HG03196 (cell line): ENCODE measurements around the gene BPIFB4.
"Not testable (repeated sequence)": the region's sequence is repeated elsewhere in the genome, so short reads cannot be mapped to it uniquely, and the experiment has no call there.

Experiments
- ATAC-seq: cut with Tn5 transposase; IDR thresholded peaks from one replicate; pipeline ENCODE4 v1.9.1; 2021; ENCODE audit not compliant: unreplicated experiment

Gene BPIFB4

DNA sequence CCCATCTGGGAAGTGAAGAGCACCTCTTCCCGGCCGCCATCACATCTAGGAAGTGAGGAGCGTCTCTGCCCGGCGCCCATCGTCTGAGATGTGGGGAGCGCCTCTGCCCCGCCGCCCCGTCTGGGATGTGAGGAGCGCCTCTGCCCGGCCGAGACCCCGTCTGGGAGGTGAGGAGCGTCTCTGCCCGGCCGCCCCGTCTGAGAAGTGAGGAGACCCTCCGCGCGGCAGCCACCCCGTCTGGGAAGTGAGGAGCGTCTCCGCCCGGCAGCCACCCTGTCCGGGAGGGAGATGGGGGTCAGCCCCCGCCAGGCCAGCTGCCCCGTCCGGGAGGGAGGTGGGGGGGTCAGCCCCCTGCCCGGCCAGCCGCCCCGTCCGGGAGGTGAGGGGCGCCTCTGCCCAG lies 36.1 kb downstream of the BPIFB4 start:
- ATAC-seq: not testable (repeated sequence)

DNA sequence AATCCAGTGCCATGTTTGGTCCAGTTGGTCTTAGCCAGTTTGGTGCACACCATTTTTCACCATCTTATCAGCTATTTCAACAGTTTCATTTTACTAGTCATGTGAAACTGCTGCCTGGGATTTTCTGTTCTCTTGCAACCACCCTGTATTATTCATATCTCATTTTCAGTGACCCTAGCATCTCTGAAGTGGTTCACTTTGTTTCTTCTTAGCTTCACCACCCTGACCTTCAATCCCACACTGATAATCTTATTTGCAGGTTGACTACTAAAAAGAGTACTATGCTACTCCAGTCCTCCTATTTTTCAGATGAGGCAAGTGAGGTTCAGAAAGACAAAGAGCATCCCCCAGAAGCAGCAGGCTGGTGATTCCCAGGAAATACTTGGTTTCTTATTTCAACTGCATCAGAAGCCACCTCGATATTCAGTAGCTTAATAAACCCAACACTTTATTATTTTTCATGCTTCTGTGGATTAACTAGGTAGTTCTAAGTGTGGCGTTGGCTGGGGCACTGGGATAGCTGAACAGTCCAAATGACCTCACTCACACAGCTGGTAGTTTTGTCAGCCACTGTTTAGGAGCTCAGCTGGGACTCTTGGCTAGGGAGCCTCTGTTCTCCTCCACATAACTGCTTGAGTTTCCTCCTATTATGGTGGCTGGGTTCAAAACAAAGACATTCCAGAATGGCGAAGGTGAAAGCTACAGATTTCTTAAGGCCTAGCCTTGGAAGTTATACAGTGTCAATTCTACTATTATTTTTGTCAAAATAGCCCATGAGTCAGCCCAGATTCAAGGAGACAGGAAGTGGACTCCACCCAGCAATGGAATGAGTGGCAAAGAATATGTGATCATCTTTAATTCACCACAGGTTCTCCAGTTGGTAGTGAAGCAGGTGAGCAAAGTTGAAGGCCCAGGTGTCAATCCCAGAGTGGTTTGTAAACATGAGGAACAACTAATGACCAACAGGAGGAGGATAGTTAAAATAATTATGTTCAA lies 40.6 kb downstream of the BPIFB4 start:
- no peak for ATAC-seq

DNA sequence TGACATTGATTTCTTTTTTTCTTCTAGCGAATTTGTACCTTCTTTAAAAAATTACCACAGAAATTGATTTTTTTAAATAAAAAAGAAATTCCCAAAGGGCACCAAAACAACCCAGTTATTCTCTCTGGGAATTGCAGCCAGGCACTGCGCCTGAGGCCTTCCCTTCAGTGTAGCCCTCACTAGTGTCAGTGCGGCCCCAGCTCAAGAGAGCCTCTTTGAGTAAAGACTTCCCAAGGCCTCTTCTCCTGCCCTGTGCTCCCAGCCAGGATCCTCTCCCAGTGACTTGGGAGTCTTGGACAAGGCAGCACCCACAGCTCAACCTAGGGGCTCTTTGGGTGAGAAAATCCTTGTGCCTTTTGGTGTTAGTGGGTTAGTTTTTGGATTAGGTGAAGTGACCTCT lies 41.5 kb downstream of the BPIFB4 start:
- ATAC-seq: no peak

DNA sequence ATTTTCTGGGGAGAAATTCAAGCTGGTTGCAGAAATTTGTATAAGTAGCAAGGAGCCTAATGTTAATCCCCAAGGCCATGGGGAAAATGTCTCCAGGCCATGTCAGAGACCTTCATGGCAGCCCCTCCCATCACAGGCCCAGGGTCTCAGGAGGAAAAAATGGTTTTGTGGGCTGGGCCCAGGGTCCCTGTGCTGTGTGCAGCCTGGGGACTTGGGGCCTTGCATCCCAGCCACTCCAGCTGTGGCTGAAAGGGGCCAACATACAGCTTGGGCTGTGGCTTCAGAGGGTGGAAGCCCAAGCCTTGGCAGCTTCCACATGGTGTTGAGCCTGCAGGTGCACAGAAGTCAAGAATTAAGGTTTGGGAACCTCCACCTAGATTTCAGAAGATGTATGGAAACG lies 42.9 kb downstream of the BPIFB4 start:
- ATAC-seq: not testable (repeated sequence)

DNA sequence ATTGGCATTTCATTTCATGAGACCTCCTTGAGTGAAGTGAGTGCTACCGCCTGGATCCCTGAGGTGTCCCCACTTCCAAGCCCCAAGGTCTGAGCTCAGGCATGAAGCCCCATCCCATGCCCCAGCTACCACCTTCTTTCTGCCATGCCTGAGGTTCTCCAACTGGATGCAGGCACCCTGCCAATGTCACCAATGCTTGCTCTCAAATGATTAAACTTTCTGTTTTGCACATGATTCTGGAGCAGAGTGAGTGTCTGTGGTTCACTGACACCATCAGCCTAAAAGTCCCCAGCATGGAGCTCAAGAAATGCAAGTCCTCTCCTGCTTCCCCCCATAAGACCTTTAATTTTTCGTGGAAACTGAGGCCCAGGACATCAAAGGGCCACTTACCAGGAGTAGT lies 44.8 kb downstream of the BPIFB4 start:
- ATAC-seq: no peak

DNA sequence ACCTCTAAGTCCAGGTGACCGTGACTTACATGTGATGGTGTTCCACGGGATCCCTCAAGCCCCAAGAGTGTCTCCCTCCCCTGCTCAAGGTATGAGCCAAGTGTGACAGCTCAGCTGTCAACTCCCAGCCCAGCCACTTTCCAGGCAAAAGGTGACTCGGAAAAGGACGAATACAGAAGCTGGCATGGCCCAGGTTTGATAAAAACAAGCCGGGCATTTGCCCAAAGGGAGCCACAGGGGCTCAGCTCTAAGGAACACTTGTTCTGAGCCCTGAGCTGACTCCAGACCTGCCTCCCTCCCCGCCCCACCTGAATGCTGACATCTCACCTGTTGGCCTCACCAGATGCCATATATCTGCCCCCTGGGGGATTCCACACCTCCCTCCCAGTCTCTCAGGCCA lies 45.6 kb downstream of the BPIFB4 start:
- ATAC-seq: no peak

DNA sequence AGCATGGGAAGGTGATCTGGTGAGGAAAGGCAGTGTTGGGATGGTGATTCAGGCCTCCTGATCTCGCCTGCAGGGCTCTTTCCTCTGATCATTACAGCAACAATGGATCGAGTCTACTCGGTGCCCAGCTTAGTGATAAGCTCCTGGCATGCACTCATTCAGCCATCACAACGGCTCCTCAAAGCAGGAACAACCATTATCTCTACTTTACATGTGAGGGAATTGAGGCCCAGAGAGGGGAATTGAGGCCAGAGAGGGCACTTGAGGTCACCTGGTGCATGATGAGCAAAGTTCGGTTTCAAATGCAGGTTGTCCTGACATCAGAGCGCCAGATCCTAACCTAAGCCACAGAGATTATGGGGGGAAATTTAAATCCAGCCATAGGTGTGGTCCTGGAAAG lies 46.5 kb downstream of the BPIFB4 start:
- ATAC-seq: no peak

DNA sequence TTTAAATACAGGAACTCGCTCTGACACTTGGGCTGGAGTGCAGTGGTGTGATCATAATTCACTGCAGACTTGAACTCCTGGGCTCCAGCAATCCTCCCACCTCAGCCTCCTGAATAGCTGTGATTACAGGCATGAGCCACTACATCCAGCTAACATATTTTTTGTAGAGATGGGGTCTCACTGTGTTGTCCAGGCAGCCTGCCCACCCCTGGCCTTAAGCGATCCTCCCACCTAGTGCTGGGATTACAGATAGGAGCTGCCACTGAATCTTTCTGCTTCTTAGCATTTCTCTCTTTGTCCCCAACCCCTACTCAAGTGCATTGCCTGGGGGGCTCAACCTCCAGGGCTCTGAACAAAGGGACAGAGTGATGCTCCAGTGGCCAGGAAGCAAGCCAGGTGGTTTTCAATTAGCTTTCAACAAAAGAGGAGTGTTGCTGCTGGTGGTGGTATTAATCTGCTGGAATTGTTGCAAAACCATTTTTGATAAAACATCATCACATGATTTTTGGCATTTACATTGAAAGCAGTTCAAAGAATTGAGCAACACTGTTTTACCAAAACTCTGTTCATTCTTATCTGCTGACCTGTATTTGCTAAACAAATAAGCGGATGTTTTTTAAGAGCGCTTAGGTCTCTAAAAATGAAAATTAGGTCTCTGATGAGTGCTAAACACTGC lies 48.1 kb downstream of the BPIFB4 start:
- no peak for ATAC-seq

DNA sequence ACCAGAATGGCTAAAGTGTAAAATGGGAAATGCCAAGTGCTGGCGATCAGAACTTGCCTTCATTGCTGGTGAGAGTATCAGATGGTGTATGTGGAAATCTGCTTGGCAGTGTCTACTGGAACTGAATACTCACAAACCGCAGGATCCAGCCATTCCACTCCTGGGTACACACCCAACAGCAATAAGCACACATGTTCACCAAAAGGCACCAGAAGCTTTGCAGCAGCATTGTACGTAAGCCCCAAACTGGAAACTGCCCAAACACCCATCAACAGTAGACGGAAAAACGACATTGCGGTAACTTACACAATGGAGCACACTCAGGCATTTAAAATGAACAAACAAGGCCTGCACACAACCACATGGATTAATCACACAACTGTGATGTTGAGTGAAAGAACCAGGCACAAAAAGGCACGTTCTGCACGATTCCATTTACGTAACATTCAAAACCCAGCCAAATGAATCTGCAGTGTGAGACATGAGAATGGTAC lies 51.2 kb downstream of the BPIFB4 start:
- no peak for ATAC-seq

DNA sequence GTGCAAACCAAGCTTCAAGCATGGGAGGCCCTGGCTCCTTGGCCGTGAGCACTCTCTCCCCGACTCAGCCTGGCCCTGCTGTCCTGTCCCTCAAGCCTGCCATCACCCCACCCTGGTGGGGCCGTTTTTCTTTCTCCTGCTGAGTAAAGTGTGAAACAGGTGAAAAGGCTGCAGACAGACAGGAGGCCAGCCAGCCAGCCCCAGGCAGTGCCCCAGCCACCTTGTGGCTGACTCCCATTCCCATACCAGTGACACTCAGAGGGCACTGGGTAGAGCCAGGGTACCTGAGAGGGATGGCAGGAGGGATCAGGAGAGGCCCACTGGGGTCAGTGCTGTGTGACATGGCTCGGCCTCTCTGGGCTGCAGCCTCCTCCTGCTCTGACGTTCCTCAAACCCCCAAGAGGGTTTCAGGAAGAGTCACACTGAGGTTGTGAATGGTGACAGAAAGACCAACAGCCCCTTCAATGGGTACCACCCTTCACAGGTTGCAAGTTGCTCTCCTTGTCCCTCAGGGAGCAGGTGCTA lies 52.6 kb downstream of the BPIFB4 start:
- ATAC-seq: no peak

DNA sequence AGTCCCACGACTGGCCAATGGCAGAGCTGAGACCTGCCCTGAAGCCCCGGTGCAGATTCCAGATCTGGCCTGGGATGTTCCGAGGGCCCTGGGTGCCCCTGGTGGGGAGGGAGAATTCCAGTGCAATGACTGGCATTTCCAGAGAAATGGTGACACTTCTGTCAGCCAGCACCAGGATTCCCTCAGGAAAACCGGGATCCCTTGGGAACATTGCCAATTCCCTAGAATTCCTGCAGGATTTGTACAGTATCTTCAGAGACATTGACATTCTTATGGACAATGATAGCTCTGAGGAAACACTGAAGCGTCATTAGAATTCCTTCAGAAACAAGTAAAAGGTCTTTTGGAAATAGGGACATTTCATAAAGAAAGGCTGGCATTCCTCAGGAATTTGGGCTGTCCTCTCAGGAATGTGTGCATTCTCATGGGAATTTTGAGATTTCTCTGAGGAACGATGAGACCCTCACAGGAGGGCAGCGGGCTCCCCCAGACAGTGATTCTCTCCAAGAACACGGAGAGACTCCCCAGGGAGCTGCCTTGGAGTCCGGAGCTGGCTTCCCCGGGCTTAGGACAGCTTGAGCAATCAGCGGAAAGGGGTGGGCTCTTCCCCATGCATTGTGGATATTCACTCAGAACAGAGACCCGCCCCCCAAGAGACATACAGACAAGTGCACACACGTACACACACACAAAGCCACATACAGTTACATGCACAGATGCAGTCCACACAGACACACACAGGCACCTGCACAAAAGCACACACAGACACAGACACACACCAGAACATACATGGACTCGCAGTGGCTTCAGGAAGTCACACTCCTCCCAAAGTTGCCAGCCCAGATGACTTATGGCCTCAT lies 53.3 kb downstream of the BPIFB4 start:
- no peak for ATAC-seq

DNA sequence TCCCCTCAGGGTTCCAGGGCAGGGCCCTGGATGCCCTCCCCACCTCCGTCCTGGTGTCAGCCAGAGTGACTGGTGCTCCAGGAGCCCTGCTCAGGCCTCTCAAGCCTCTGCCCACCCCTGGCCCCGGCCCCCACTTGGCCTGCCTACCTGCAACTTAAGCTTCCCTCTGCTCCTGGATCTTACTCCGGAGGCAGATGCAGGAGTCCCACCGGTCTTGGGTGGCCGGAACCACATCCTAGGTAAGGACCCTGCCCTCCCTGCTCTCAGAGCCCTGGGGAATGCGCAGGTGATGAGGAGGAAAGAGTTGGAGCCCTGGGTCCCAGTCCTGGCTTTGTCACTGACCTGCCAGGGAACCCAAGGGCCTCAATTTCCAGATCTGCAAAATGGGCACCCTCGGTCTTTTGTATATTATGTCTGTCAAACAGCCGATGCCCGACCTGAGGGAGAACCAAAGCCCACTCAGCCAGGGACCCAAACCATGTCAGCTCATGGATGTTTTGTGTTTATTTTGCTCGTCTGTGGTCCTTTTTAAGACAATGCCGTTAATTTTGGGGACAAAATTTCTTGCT lies 54.0 kb downstream of the BPIFB4 start:
- no peak for ATAC-seq

DNA sequence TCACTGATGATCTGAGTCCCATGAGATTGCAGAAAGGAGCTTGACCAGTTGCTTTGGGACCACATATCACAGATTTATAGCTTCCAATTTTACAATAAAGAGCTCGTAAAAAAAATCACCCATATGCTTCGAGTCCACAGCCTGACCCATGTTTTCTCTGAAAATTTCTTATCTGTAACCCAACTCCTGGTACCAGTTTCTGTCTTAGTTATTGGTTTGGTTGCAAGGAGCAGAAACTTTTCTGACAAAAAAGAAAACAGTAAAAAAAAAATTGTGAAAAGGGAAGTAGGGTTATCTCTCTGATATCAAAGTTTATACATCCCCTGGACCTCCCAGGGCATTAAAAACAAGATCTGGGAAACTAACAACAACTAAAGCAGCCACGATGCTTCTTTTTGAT lies 57.8 kb downstream of the BPIFB4 start:
- no peak for ATAC-seq

DNA sequence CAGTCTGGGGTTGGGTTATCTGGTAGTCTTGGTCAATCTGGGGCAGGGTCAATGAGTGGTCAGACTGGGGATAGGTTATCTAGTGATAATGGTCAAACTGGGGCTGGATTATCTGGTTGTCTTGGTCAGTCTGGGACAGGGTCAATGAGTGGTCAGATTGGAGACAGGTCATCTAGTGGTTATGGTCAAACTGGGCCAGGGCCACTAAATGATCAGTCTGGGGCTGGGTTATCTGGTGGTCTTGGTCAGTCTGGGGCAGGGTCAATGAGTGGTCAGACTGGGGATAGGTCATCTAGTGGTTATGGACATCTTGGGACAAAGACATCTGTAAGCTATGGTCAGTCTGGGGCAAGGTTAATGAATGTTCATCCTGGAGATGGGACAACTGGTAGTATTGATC lies 60.0 kb downstream of the BPIFB4 start:
- no peak for ATAC-seq

DNA sequence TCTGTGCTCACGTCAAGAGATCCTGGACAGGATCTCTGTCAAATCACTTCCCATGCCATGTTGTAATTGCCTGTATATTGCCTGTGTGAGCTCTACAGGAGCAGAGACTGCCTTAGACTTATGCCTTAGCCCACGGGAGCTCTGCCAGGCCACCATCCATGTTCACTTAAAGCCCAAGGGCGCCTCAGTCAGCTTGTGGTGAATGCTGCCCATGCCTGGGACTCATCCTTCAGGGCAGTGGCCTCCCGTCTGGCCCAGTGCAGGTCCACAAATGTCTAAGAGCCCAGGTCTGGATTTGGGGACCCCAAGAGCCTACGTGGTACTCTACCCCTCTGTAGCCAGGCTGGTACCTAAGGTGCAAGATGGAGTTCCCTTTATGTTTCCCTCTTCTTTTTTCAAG lies 66.1 kb downstream of the BPIFB4 start:
- ATAC-seq: no peak

DNA sequence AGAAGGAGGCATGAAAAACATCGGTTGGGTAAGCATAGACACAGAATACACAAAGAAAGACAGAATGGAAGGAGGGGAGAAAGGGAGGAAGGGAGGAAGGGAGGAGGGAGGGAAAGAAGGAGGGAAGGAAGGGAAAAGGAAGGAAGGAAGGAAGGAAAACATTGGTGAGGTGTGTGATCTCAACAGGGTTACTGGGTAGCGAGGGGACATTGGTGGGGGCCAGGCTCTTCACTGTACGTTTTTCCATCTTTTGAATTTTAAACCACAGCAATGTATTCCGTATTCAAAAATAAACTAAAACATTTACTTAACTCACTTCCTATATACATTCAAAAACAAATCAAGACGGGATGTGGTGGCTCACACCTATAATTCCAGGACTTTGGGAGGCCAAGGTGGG lies 67.9 kb downstream of the BPIFB4 start:
- ATAC-seq: no peak

DNA sequence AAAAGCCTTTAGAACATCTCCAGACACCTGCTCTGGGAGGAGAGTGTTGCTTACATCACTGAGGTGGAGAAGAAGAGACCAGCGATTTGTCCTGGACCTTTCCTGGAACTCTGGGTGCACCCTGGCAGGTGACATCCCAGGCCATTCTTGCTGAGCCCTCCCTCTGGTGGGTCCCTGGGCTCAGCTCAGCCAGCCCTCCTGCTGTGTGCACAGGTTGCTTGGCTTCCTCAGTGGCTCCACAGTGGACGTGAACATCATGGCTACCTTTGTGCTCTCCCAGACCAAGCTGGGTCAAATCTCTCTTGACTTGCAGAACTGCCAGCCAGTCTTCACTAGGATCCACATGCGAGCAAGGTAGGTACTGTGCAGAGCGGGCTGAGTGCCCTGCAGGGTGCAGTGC lies 68.6 kb downstream of the BPIFB4 start:
- ATAC-seq: no peak

DNA sequence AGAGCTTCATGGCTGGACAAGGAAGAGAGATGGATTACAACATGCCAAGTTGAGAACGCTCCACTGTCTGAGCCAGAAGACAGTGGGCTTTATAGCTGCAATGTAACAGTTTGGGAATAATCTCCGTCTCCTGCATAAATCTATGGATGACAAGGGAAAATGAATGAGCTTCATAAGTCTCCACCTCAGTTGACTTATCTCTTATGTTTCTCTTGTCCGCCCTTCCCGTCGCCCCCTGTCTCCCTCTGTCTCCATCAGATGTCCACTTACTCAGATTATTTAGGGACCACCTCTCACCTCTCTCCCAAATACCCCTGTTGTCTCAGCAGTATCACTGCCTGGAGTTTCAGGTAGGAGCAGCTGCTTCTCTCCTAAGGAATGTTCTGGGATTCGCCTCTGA lies 74.8 kb downstream of the BPIFB4 start:
- no peak for ATAC-seq

DNA sequence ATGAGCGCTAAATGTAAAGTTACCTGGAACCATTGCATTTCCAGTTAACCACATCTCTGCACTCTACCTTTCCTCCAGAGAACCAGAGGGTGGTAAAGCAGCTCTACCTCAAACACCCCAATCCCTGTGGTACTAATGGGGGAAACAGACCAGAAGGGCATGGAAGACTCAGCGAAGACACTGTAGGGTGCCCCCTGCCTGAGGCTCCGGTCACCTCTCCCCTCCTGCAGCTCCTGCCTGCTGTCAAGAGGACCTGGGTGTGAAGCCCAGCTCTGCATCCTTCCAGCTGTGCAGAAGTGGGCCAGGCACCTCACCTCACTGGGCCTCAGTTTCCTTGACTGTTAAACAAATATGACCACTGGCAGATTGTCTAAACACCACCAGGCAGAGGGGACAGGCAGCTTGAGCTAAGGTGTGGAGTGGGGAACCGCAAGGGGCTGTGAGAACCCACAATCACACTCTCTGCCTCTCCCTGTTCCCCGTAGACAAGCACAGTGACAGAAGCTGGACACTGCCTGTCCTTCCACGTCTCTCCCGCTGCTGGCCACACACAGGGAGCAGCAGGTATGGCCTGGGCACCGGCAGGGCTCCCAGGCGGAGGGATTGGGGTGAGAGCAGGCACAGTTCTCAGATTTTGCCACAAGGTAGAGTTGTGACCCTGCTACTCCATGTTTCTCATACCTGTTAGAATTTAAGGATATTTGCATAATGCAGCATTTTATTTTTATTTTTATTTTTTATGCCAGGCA lies 79.4 kb downstream of the BPIFB4 start:
- ATAC-seq: no peak

DNA sequence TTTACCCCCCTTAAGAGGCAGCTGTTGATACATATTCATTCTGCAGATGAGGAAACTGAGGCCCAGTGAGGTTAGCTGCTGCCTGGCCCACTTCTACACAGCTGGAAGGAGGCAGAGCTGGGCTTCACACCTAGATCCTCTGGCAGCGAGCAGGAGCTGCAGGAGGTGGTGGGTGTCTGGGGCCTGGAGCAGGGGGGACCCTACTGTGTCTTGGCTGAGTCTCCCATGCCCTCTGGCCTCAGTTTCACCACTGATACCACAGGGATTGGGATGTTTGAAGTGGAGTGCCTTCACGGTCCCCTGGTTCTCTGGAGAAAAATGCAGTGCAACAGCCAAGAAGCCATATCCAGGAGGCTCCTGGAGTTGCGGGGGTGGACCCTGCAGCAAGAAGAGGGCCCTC lies 80.3 kb downstream of the BPIFB4 start:
- ATAC-seq: no peak
